Kidney (tissue), 14 donors: ENCODE results near the gene LRRC73. TPM values are rescaled to one million over a fixed set of nuclear protein-coding genes. Genes with fewer than 3 reads are reported as not detected.
A peak's percentile ranks its signal among the peaks of the same experiment; 100 is the strongest.
"Not testable (repeated sequence)": the region's sequence is repeated elsewhere in the genome, so short reads cannot be mapped to it uniquely, and the experiment has no call there.

Experiments
- DNase-seq, 5 donors: peaks; one replicate each; pipeline ENCODE4 v3.0.0-alpha.2; 2013 to 2020
- FAIRE-seq: peaks from 2 replicates; lab custom pipeline; 2012; peaks lifted over from hg19 to GRCh38; lab: Jason Lieb, UNC
- H3K27ac ChIP-seq, 2 donors: one replicate each; pipeline ENCODE4 v1.7.0; 2013; ENCODE audit warnings: low read depth in 2 of 2, low read length in 2 of 2, inconsistent platforms in 1 of 2
- H3K27me3 ChIP-seq: one replicate; pipeline ENCODE4 v1.7.1; 2013; ENCODE audit warnings: low read length, inconsistent platforms; ENCODE audit not compliant: control insufficient read depth, insufficient read depth
- H3K36me3 ChIP-seq, 3 donors: one replicate each; pipeline versions ENCODE4 v1.7.0 to v1.7.1; 2013; ENCODE audit warnings: low read length in 3 of 3, control low read depth in 1 of 3, inconsistent platforms in 1 of 3; ENCODE audit not compliant: insufficient read depth in 3 of 3, control insufficient read depth in 2 of 3
- H3K4me1 ChIP-seq, 3 donors: one replicate each; pipeline versions ENCODE4 v1.7.0 to v1.7.1; 2013; ENCODE audit warnings: low read length in 3 of 3, inconsistent platforms in 1 of 3, low read depth in 1 of 3; ENCODE audit not compliant: control insufficient read depth in 2 of 3, insufficient read depth in 2 of 3
- H3K4me3 ChIP-seq, 3 donors: one replicate each; pipeline versions ENCODE4 v1.7.0 to v1.8.1; 2013; ENCODE audit warnings: low read length in 3 of 3, control low read depth in 1 of 3, inconsistent platforms in 1 of 3
- H3K9ac ChIP-seq, 3 donors: one replicate each; pipeline versions ENCODE4 v1.7.0 to v1.7.1; 2013; ENCODE audit warnings: low read length in 3 of 3, control low read depth in 1 of 3, inconsistent platforms in 1 of 3
- H3K9me3 ChIP-seq, 3 donors: one replicate each; pipeline versions ENCODE4 v1.7.0 to v1.7.1; 2013; ENCODE audit warnings: low read length in 3 of 3, control low read depth in 1 of 3, inconsistent platforms in 1 of 3; ENCODE audit not compliant: control insufficient read depth in 2 of 3, insufficient read depth in 1 of 3
- CTCF ChIP-seq: IDR thresholded peaks from 3 replicates; pipeline ENCODE4 v1.5.1; 2012; ENCODE audit warnings: mild to moderate bottlenecking, moderate library complexity, borderline replicate concordance; ENCODE audit not compliant: insufficient read depth; ENCODE audit errors: extremely low read depth
- intact Hi-C: fragments of 100-400 bp; cut with DNase I; formaldehyde crosslinking; loops from one replicate; pipeline ENCODE4 v1.11.1; 2022
- polyA plus RNA-seq: library from polyadenylated mRNA; stranded (reverse); fragments of 350-450 nt; fragmentation: Illumina TruSeq; extraction: RNeasy Lipid Tissue Mini Kit (QIAGEN cat#74804); gene quantifications from one replicate; pipeline ENCODE4 v1.2.3, GENCODE V29; 2014; ENCODE audit warnings: low read depth, low replicate concordance; ENCODE audit not compliant: insufficient read depth
- total RNA-seq: library from RNA; stranded (reverse); fragmentation: NEBNext Ultra II Directional; extraction: Animal tissue kit (Norgen Biotek cat#: 25700); gene quantifications from one replicate; pipeline ENCODE4 v1.2.1, GENCODE V29; 2021
- donor health status: control.
- donor health status: control.
- donor health status: control.
- donor health status: control.
- donor health status: control.
- donor health status: DM: yes; HTN: yes; CAD: no.
- donor health status: Normal renal cell carcinoma (clear cell type).

LRRC73 gene
- total and polyA plus RNA-seq, 2 donors from 2014 or later, result 1.5 to 4.6 TPM

DNA sequence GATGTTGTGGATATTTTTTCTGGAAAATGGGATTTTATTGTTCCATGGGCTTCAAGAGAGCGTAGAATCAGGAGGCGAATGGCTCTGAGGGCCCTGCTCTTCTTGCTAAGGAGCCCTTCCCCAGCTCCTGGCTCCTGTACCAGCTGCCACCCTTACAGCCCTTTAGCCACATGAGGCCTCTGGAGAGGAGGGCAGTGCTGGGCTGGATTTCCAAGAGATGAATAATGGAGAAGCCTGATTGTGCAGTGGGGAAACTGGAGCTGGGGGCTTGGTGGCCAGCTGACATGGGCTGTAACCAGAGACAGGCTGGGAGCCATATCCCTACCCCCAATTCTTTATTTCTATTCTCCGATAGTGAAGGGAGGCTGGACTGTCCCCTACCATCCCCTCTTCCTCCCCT lies 9.2 kb downstream of the LRRC73 start:
- no peak overlapping the region for H3K4me3 ChIP-seq
- no peak for TF ChIP-seq CTCF
- peaks cover 0 to 9% (median 0%) of the 10 kb centered on the region in 3 donors for H3K4me1 ChIP-seq
- H3K9ac ChIP-seq, result no peak overlapping the region
- H3K27ac ChIP-seq, result no peak overlapping the region
- DNase-seq (no peak), FAIRE-seq (no peak)
- H3K27me3 ChIP-seq, result no peaks in the 10 kb centered on the region
- intact Hi-C loops, result loop anchor here (10.0 kb wide), 1 partner anchor 46 kb away; the partner anchor contains the start of gene DLK2
- peaks cover 5 to 61% (median 35%) of the 10 kb centered on the region in 3 donors for H3K36me3 ChIP-seq
- H3K9me3 ChIP-seq, result no peaks in the 10 kb centered on the region

- H3K9ac ChIP-seq, result no peak overlapping the region
- intact Hi-C loops, result no loop called here
- H3K27me3 ChIP-seq, result no peaks in the 10 kb centered on the region
- H3K27ac ChIP-seq, result no peak overlapping the region
- peaks cover 5 to 55% (median 32%) of the 10 kb centered on the region in 3 donors for H3K36me3 ChIP-seq
- no peak for TF ChIP-seq CTCF
- no peak overlapping the region for H3K4me3 ChIP-seq
- DNase-seq (peak in 1 of 5 donors; percentile 26), FAIRE-seq (no peak)
- H3K4me1 ChIP-seq, result peaks cover 0 to 13% (median 2%) of the 10 kb centered on the region in 3 donors
- H3K9me3 ChIP-seq, result no peaks in the 10 kb centered on the region
Observed at GRCh38 chr6:43499028-43499815, 10.9 kb downstream of the LRRC73 start.

- Histone ChIP-seq H3K4me1 (peaks cover 0 to 15% (median 10%) of the 10 kb centered on the region in 3 donors), H3K36me3 (peaks cover 5 to 50% (median 32%) of the 10 kb centered on the region in 3 donors)
- H3K9ac ChIP-seq, H3K9me3 ChIP-seq, DNase-seq, FAIRE-seq, H3K27me3 ChIP-seq, H3K27ac ChIP-seq, intact Hi-C loops, H3K4me3 ChIP-seq: not testable (repeated sequence)
Observed at GRCh38 chr6:43498291-43498690, 11.9 kb downstream of the LRRC73 start.

- no peak for TF ChIP-seq CTCF
- H3K9ac ChIP-seq, result no peak overlapping the region
- no peak overlapping the region for H3K27ac ChIP-seq
Observed at GRCh38 chr6:43497689-43498088, 12.5 kb downstream of the LRRC73 start.

More at GRCh38 chr6:43497689-43498088, 12.5 kb downstream of the LRRC73 start:
- Histone ChIP-seq H3K4me3 (no peak overlapping the region), H3K9me3 (no peaks in the 10 kb centered on the region), H3K27me3 (no peaks in the 10 kb centered on the region), H3K36me3 (peaks cover 5 to 44% (median 32%) of the 10 kb centered on the region in 3 donors), H3K4me1 (peaks cover 0 to 15% (median 12%) of the 10 kb centered on the region in 3 donors)
- intact Hi-C loops, result no loop called here
- DNase-seq, result peak in 3 of 5 donors; percentile 23 to 42 (median 31)
- FAIRE-seq, result no peak
